ENCODE measurements around the gene PRADC1.
"Not testable (repeated sequence)": the region's sequence is repeated elsewhere in the genome, so short reads cannot be mapped to it uniquely, and the experiment has no call there.

The PRADC1 gene

DNA sequence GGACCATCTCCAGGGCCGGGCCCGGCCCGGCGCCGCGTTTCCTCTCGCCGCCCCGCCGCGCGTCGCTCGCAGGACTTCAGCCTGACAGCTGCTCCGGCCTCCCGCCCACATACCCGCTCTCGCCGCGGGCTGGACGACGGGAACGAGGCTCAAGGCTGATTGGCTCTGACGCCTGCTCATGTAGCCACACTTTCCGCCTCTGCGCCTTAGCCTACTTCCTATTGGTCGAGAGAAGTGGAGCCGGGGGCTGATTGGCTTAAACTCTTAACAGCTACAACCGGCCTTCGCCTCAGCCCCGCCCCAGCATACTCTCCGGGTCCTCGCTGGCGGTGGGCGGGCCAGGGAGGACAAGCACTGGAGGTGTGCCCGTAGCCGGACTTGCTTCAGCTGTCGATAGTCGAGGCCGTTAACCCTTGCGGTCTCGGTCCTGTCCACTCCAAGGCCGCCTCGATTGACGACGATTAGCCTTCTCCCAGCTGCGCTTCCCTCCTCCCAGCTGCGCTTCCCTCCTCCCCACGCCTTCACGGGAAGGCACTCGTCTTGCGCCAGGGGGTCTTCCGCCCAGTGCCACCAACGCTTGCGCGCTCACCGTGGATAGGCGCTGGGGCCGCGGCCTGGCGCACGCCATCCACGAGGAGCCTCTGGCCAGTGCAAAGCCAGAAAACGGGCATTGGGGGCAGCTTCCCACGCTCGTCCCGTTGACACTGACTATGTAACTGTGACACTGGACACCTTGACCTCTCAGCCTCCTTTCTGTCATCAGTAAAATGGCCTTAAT lies at the start of gene PRADC1:
PRADC1 (minus strand) TSS at position 86 of the 778 bp plus-strand sequence; CDS start at position 7, 79 bp downstream.
- DNase-seq (ENCODE audit: low read depth), result peak; percentile 88

DNA sequence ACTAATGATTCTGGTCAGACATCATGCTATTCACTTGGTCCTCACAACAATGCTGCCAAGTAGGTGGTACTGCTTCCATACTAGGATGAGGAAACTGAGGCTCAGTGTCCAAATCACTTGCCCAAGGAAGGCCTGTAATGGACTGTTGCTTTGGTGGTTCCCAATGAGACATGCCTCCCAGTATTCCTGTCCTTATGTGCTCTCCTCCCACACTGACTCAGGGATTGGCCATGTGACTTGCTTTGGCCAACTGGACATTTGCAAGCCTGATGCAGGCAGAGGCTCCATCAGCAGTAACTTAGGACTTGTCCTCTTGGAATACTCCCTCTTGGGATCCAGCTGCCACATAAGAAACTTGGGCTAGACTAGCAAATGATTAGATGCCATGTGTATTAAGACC lies 48.2 kb upstream of the PRADC1 start:
- no peak for DNase-seq (ENCODE audit: low read depth)

DNA sequence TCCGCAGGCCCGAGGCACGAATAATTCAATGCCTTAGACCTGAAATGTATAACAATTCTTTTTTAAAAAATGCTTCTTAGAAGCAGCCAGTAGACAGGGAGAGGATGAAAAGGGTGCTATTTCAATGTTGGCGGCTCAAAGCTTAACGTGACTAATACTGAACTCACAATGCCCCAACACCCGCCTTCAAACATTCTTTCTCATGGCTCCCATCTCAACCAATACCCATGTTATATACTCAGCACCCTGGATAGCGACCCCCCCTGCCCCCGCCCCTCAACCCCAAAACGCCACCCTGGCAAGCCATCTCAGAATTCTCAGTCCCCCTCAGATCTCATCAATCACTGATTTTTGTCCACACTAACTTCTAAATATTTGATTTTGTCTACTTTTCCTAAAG lies 46.8 kb upstream of the PRADC1 start:
- no peak for DNase-seq (ENCODE audit: low read depth)

DNA sequence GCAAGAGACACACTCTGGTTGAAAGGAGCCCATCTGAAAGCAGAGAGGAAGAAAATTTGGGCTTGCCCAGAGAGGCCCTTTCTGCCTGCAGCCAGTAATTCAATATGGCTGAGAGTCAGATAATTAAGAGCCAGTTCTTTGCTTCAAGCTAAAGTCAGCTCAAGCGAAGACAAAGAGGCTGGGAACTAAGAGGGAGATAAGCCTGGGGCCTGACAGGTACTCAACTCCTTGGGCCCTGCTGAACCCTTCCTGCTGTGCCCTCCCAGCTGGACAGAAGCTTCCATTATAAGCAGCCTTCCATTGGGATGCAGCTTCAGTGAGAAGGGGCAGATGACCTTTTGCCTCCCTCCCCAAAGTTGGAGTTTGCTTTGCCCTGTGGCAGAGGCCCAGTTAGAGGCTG lies 39.2 kb upstream of the PRADC1 start:
- DNase-seq (ENCODE audit: low read depth), result no peak

DNA sequence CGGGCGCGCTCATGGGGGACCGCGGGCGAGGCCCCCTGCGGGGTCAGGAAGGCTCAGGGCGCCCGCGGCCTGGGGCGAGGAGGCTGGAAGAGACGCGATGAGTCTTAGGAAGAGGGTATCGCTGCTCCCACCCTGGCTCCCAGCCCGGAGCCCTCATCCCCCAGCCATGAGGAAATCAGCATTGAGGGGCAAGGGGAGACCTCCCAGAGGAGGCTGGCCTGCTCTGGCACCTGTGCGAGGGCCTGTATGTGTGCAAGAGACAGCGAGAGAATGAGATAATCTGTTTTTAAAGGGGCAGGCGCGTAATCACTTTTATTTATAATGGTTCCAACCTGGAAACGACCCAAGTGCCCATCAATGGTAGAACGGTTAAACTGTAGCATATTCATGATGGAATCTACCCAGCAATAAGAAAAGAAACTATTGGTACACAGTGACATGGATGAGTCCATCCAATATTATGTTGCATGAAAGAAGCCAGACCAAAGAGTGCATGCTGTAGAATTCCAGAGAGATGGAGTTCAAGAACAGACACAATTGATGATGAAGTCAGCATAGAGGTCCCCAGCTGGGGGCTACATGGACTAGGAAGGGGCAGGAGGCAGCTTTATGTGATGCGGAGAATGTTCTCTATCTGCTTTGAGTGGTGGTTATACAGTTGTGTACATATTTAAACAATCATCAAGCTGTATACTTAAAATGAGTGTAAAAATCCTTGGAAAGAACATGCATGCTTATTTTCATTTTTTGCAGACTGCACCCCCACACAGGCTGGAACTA lies 36.8 kb upstream of the PRADC1 start:
- DNase-seq (ENCODE audit: low read depth), result no peak

DNA sequence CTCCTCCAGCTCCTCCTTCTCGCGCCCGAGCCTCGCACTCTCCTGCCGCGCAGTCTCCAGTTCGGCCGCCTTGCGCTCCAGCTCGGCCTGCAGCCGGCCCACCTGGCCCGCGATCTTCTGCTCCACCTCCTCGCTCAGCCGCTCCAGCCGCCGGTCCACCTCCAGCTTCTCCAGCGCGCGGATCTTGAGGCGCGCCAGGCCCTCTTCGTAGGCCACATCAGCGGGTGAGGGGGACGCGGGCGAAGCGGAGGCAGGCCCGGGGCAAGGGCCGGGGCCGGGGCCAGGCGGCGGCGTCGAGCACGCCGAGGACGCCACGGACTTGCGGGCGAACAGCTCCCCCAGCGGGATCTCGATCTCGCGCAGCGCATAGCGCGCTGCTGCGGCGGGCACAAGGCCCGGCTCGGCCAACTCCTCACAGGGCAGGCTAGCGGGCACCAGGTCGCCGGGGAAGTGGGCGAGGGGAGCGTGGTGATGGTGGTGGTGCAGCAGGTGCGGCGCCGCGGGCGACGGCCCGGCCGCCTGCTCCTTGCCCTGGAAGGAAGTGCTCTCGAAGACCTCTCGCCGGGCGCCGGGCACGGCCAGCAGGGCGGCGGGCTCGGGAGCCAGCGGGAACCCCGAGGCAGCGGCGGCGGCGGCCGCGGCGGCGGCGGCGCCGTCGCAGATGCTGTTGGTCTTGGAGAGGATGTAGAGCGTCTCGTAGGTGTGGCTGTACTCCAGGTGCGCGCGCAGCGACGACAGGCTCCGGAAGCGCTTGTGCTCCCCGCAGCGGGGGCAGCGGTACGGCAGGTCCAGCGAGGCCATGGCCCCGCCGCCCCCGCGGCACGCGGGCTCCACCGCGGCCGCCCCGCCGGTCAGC lies 36.0 kb upstream of the PRADC1 start:
- DNase-seq (ENCODE audit: low read depth), result peak; percentile 68

DNA sequence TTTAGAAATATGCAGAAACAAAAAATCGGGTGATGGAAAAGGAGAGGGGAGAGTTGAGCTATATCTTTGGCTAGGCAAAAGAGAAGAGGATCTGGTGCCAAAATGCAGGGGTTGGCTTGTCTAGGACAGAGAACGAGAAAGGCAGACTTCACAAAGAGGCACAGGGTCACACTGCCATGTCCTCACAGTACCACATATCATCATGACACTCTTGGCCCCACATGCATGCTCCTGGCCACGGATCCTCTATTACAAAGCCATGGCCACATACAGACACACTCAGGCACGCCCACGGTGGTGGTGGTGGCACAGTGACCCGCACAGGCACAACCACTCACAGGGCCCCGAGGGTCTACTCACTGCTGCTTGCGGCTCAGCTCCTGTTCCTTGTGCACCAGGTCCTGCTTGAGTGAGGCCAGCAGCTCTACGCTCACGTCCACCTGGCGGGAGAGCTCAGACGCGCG lies 35.4 kb upstream of the PRADC1 start:
- DNase-seq (ENCODE audit: low read depth), result no peak

DNA sequence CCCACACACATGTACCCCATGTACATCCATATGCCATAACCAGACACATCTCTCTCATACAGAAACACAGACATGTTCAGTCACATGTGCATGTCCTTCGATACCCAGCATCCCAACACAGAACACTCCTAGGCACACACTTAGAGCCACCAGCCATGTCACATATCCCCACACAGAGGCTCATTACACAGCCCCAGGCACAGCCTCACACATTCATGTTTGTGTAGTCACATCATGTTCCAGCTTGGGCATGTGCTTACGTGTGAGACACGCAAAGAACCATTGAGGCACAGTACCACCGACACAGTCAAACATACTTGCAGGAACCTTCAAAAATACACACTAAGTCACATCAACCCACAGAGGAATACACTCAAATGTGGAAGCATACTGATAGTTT lies 34.0 kb upstream of the PRADC1 start:
- no peak for DNase-seq (ENCODE audit: low read depth)

DNA sequence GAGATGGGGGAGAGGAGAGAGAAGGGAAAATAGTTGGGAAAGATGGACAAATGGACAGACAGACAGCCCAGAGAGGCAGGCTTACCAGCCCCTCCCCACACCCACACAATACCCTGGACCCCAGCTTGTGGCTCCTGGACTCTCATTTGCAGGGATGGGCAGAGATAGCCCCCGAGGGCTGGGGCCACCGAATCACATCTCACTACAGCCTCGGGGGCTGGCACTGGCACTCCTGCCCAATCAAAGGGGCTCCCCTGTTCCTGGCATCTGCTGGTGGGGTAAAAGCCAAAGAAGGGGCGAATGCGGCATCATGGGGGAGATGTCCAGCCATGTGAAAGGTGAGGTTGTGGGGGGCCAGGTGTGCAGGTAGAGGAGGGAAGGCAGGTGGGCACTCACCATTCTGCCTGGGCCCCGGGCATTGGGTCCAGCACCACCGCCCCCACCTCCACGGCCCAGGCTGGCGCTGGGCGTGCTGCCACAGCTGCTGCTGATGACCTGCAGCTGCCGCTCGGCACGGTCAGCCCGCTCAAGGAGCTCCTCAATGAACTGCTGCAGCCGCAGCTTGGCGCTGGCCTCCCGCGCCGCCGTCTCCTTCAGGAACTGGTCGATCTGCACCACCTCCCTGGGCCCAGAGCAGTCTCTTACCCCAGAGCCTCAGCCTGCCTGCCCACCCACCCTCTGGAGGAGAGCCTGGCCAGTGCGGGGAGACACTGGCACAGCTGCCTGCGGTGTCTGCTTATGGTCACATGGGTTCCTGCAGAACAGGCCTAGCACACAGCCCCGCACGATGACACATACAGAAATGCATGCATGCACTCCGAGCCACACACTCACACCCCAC lies 33.2 kb upstream of the PRADC1 start:
- no peak for DNase-seq (ENCODE audit: low read depth)

DNA sequence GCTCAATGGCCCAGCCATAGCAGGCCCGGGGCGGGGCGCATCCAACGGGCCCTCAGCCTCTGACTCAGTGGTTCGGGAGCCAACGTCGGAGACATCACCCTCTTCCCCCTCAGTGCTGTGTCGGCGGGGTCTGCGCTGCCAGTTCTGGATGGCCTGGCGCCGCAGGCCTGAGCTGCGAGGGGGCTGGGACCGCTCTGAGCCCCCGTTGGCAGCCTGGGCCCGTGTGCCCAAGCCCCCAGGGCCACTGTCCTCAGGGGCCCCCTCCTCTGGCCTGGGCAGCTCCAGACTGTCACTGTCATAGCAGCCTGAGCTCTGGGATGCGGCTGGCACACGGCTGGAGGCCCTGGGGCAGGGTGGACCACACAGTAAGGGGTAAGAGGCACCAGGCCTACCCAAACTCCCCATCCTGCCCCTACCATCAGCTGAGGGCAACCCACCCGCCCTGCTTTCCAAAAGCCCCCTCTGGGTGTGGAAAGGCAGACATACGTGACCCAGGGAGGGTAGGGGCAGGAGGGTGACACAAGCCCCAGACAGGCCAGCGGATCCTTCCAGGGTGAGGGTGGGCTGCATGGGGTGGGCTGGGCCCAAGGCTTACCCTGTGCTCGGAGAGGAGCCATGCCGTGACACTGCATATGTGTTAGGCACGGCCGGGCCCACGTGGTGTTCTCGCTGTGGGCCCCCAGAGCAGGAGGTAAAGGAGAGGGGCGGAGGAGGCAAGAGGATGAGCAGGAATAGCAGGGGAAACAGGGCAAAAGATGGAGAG lies 32.4 kb upstream of the PRADC1 start:
- no peak for DNase-seq (ENCODE audit: low read depth)

DNA sequence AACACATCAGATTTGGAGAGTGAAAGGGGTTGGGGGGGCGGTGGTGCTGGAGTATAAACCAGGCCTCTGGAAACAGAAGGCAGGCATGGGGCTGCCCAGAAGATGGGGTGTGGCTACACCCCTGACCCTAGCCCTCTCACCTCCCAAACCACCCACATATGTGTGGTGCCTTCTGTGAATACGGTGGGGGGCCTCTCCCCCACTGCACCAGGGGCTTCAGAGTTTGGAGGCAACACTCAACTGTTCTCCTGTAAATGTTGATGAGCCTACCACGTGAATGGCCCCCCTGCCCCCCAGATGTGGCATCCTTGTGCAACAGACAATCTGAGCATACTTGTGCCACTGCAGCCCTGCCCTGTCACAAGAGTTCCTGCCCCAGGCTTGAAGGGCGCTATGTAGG lies 31.7 kb upstream of the PRADC1 start:
- DNase-seq (ENCODE audit: low read depth), result no peak

DNA sequence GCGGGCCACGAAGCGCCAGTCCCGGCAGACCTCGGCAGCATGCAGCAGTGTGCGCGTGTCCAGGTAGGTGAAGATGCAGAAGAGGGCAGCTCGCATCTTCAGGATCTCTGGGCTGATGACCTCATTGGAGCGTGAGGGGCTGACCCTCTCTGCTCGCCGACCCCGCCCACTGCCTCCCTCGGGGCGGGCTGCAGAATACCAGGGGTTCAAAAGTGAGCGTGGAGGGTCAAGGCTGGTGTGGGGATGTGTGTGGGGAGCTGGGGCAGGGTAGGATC lies 31.2 kb upstream of the PRADC1 start:
- no peak for DNase-seq (ENCODE audit: low read depth)

DNA sequence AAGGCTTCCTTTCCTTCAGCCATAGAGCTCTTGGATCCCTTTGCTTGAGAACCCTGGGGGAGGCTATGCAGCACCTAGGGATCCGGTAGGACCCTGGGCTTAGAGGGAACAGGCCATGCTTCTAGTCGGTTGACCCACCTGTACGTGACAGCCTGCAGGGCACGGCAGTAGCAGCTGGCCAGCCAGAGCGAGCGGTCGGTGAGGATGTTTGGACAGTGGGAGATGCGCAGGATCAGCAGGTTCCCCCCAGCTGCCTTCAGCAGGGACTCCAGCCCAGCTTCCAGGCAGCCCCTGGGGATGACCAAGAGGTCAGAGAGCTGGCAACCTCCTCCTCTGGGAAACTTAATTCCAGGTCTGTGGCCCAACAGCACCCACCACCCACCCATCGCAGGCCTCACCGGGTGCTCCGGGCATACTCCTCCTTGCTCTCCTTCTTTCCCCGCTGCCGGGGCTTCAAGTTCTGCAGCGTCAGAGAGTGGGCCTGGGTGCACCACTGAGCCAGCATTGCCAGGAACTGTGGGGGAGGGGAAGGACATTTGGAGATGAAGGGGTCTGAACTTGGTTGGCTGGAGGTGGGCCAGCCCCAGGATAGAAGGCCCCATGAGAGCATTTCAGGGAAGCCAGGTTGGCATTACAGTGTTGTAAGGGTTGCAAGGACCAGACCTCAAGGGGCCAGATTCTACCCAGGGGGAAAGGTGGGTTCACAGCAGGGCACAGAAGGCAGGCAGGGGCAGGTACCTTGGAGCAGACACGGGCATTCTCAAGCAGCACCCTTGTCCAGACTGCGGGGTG lies 30.7 kb upstream of the PRADC1 start:
- DNase-seq (ENCODE audit: low read depth), result no peak

DNA sequence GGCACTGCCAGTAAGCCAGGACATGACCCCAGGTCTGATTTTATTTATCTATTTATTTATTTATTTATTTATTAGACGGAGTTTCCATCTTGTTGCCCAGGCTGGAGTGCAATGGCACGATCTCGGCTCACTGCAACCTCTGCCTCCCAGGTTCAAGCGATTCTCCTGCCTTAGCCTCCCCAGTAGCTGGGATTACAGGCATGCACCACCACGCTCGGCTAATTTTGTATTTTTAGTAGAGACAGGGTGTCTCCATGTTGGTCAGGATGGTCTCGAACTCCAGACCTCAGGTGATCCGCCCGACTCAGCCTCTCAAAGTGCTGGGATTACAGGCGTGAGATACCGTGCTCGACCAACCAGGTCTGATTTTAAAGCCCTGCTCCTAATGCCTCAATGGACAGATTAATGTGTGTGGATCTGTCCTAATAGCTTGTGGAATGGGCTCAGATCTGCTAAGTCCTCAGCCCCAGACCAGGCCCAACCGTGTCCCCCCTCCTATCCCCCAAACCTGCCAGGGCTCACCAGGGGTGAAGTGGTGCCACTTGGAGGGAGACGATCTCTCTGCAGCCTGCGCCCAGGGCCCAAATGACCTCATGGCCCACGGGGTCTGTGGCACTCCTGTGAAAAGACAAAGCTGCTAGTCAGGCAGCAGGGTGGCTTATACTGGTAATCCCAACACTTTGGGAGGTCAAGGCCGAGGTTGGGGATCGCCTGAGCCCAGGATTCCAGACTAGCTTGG lies 29.8 kb upstream of the PRADC1 start:
- not testable (repeated sequence) for DNase-seq (ENCODE audit: low read depth)

DNA sequence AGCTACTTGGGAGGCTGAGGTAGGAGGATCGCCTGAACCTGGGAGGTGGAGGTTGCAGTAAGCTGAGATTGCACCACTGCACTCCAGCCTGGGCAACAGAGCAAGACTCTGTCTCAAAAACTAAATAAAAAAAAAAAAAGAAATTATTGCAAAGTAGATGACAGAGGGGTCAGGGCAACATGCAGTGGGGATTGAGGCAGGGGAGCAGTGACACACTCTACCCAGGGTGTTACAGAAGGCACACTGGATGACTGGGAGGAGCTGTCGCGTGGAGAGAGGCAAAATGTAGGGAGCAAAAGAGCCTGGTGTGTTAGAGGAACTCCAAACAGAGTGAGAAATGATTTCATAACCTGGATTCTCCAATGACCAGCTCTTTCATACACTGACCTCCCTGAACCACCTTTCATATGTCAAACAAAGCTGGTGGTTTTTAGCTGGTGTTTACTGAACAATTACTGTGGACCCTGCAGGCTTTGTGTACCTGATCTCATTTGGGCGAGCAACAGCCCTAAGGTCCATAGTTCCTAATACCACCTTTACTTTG lies 29.1 kb upstream of the PRADC1 start:
- DNase-seq (ENCODE audit: low read depth), result no peak

DNA sequence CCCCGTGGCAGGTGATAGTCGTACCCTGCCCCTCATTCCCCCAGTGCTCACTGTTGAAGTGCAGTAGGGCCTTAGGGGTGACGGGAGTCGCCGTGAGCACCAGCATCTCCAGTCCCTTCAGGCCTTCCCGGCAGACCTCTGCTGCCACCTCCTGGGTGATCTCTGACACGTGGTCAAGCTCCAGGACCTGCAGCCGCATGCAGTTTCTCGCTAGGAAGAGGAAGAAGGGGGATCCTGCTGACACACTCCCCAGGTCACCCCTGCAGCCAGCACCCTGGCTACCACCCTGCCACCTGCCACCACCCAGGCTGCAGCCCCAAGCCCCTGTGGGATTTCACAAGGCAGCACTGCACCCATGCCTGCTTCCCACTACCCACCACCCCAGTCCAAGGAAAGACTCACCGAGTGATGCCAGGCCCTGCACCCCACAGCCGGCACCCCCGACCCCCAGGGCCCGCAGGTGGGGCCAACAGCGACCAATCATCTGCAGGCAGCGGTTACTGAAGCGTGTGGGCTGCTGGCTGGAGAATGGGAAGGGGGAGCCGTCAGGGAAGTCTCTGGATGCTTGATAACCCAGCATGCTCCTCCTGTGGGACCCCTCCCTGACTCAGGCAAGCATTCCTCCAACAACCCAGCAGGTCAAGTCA lies 27.4 kb upstream of the PRADC1 start:
- DNase-seq (ENCODE audit: low read depth), result no peak

DNA sequence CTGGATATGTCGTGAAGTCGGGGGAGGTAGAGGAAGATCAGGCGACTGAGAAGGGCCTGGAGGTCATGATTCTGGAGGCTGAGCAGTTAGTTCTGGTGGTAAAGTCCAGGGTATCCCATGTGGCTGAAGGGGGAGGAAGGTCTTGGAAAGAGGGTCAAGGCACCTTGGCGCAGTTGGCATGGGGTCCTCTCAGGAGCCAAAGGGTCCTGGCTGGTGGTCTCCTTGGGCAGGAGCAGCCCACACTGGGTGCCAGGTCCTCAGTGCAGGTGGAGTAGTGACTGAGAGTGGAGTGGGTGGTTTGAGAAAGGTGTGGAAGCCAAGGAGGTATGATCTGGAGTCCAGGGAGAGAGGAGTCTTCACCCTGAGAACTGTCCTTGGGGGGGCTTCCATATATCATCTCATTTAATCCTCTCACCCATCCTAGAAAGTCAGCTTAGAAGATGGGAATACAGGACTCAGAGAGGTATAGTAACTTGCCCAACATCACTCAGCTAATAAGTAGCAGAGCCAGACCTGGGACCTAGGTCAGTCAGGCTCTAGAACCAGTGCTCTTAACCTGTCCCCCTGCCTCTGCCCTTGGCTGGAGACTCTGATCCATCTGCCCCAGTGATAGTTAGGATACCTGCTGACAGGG lies 26.8 kb upstream of the PRADC1 start:
- DNase-seq (ENCODE audit: low read depth), result no peak

DNA sequence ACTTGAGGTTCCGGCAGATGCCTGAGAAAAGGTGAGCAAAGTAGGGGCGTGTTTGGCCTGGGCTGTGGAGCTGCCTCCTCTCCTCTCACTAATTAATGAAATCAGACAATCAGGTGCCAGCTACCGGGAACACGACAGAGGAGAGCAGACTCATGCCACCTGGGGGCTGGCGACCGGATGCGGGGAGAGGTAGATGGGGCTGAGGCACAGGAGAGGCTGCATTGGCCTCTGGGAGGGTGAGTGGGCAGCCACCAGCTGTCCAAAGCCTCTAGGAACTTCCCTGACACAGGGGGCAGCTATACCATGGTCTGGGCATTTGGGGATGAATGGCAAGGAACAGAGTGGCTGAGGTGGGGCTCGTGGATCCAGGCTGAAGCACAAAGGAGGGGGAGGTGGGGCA lies 26.2 kb upstream of the PRADC1 start:
- no peak for DNase-seq (ENCODE audit: low read depth)

All from activated T-cell treated with anti-CD3 and anti-CD28 coated beads for 1 hour (primary cell).